ENCODE measurements around the gene TMEM91.

- no peak for TF ChIP-seq CTCF (IDR thresholded peaks at IDR 0.05)
- no peak for TF ChIP-seq POLR2A (IDR thresholded peaks at IDR 0.05)
Measured at GRCh38 chr19:41399091-41399490, 22.8 kb downstream of the TMEM91 start.
